K562 (cell line): ENCODE results near the gene DAP. TPM values are rescaled to one million over a fixed set of nuclear protein-coding genes. Genes with fewer than 3 reads are reported as not detected.

ENCODE experiments used
- ATAC-seq: fragments of 200-7000 bp; cut with Tn5 transposase; 3 replicates; pipeline ENCODE4 v1.9.1; 2020; ENCODE audit warnings: moderate library complexity
- BruUV-seq: library from RNA; stranded (reverse); fragments of 400-500 nt; replicated peaks from 2 replicates; lab custom pipeline; 2021; lab: Mats Ljungman, UMichigan
- CTCF ChIA-PET: fragments of 300-600 bp; formaldehyde crosslinking; extraction: SDS; loops from one replicate; lab custom pipeline; 2021; ENCODE audit warnings: low intra/inter-chr PET ratio; lab: Yijun Ruan, JAX
- POLR2A ChIA-PET: fragments of 300-600, 350-650 bp; sonication (Branson Sonifier 250); formaldehyde crosslinking; extraction: SDS; loops from one replicate; lab custom pipeline; 2021; ENCODE audit warnings: antibody characterized with exemption, inconsistent platforms; lab: Yijun Ruan, JAX
- DNase-seq, 4 experiments: peaks; one replicate each; pipeline versions ENCODE4 v3.0.0 to v3.0.0-alpha.2; 2011 to 2018; ENCODE audit warnings: low spot score in 3 of 4, mixed read lengths in 3 of 4; ENCODE audit errors: extremely low read depth in 1 of 4
- FAIRE-seq: peaks from 2 replicates; lab custom pipeline; 2011; peaks lifted over from hg19 to GRCh38; lab: Jason Lieb, UNC
- H2AFZ ChIP-seq: 2 replicates; pipeline ENCODE4 v1.6.0; 2011; ENCODE audit warnings: low read depth, low read length, control low read depth, inconsistent platforms
- H3K27ac ChIP-seq: fragments of 200-600 bp; 3 replicates; pipeline ENCODE4 v1.8.0; 2011; ENCODE audit warnings: low read depth, mild to moderate bottlenecking, control low read depth, inconsistent platforms, low read length, moderate library complexity, mixed read lengths; ENCODE audit errors: extremely low read depth
- H3K27me3 ChIP-seq, 2 experiments: fragments of 300-600 bp in 1 of 2; 2 replicates in 1 of 2; 3 replicates in 1 of 2; pipeline versions ENCODE4 v1.6.0 to v1.8.0; 2011; ENCODE audit warnings: inconsistent platforms in 2 of 2, low read length in 2 of 2, mild to moderate bottlenecking in 1 of 2, mixed read lengths in 1 of 2, moderate library complexity in 1 of 2; ENCODE audit not compliant: control insufficient read depth in 2 of 2, insufficient read depth in 2 of 2
- H3K36me3 ChIP-seq: fragments of 300-600 bp; 3 replicates; pipeline ENCODE4 v1.8.0; 2011; ENCODE audit warnings: mild to moderate bottlenecking, low read length, inconsistent platforms; ENCODE audit not compliant: control insufficient read depth, insufficient read depth
- H3K4me1 ChIP-seq, 2 experiments: fragments of 200-600 bp in 1 of 2; replicated peaks in 1 of 2; 2 replicates in 1 of 2; 3 replicates in 1 of 2; pipeline versions ENCODE4 v1.5.1 to v1.8.0; 2011; ENCODE audit warnings: inconsistent platforms in 2 of 2, low read length in 2 of 2, mild to moderate bottlenecking in 1 of 2, mixed read lengths in 1 of 2, moderate library complexity in 1 of 2; ENCODE audit not compliant: control insufficient read depth in 2 of 2, insufficient read depth in 2 of 2
- H3K4me2 ChIP-seq: 2 replicates; pipeline ENCODE4 v1.6.1; 2011; ENCODE audit warnings: low read length, control low read depth, inconsistent platforms, mixed read lengths; ENCODE audit not compliant: insufficient read depth
- H3K4me3 ChIP-seq: fragments of 200-600 bp; sonication (generic), shearing (Covaris generic); 2 replicates; pipeline ENCODE4 v1.5.1; 2016; ENCODE audit warnings: control low read depth, inconsistent platforms
- H3K79me2 ChIP-seq: fragments of 200-600 bp; 3 replicates; pipeline ENCODE4 v1.8.0; 2011; ENCODE audit warnings: low read length, inconsistent platforms; ENCODE audit not compliant: control insufficient read depth, insufficient read depth
- H3K9ac ChIP-seq, 2 experiments: 2 replicates each; pipeline versions ENCODE4 v1.6.0 to v1.6.1; 2011; ENCODE audit warnings: low read depth in 2 of 2, low read length in 2 of 2, control low read depth in 1 of 2, inconsistent platforms in 1 of 2, mild to moderate bottlenecking in 1 of 2, mixed read lengths in 1 of 2; ENCODE audit not compliant: insufficient read depth in 1 of 2
- H3K9me1 ChIP-seq: one replicate; pipeline ENCODE4 v1.6.0; 2011; ENCODE audit warnings: inconsistent platforms, mild to moderate bottlenecking, low read length, moderate library complexity; ENCODE audit not compliant: control insufficient read depth, insufficient read depth
- H3K9me3 ChIP-seq: replicated peaks from 2 replicates; pipeline ENCODE4 v1.5.1; 2011; ENCODE audit warnings: low read depth, low read length, inconsistent platforms; ENCODE audit not compliant: control insufficient read depth, insufficient read depth
- H4K20me1 ChIP-seq: replicated peaks from 2 replicates; pipeline ENCODE4 v1.6.1; 2011; ENCODE audit warnings: low read length, inconsistent platforms, mixed read lengths; ENCODE audit not compliant: control insufficient read depth, insufficient read depth
- ARID1B ChIP-seq: fragments of 450-650 bp; IDR thresholded peaks from 2 replicates; pipeline ENCODE4 v1.6.1; 2016; ENCODE audit warnings: antibody characterized with exemption, mild to moderate bottlenecking, inconsistent platforms
- C11orf30 ChIP-seq: fragments of 450-650 bp; IDR thresholded peaks from 2 replicates; pipeline ENCODE4 v1.6.1; 2016; ENCODE audit warnings: low read depth, mild to moderate bottlenecking
- CBFA2T3 ChIP-seq: fragments of 450-650 bp; IDR thresholded peaks from 2 replicates; pipeline ENCODE4 v1.6.1; 2017
- CTCFL ChIP-seq: IDR thresholded peaks from 2 replicates; pipeline ENCODE4 v1.6.1; 2011; ENCODE audit warnings: borderline replicate concordance, low read depth, mild to moderate bottlenecking, moderate library complexity, low read length; ENCODE audit not compliant: insufficient read depth, poor library complexity, severe bottlenecking
- E2F1 ChIP-seq: sonication (generic); formaldehyde crosslinking; IDR thresholded peaks from 2 replicates; pipeline ENCODE4 v1.8.1; 2023; ENCODE audit warnings: mild to moderate bottlenecking, missing genetic modification reagents, moderate library complexity
- HDAC1 ChIP-seq, 2 experiments: fragments of 450-650 bp; IDR thresholded peaks; 2 replicates each; pipeline ENCODE4 v1.6.1; 2016 to 2017; ENCODE audit warnings: inconsistent platforms in 1 of 2, mild to moderate bottlenecking in 1 of 2, moderate library complexity in 1 of 2
- KAT2B ChIP-seq: IDR thresholded peaks from one replicate; pipeline ENCODE4 v1.6.1; 2012; ENCODE audit warnings: low read depth, mild to moderate bottlenecking, control low read depth, inconsistent platforms, low read length, moderate library complexity
- NFE2 ChIP-seq: IDR thresholded peaks from 2 replicates; pipeline ENCODE4 v1.6.1; 2014; ENCODE audit warnings: antibody characterized with exemption, low read depth
- RBM22 ChIP-seq: fragments of 200-400 bp; formaldehyde crosslinking; IDR thresholded peaks from 2 replicates; pipeline ENCODE4 v1.6.1; 2018; ENCODE audit warnings: low read length, low read depth; ENCODE audit not compliant: poor library complexity, severe bottlenecking
- SMARCA4 ChIP-seq: fragments of 450-650 bp; IDR thresholded peaks from 2 replicates; pipeline ENCODE4 v1.6.1; 2016
- SMC3 ChIP-seq: conservative IDR thresholded peaks from 2 replicates; pipeline ENCODE4 v1.6.1; 2011; ENCODE audit warnings: low read depth, low read length, improper control_type of control experiment; ENCODE audit not compliant: insufficient read depth
- SREBF1 ChIP-seq: fragments of 150-350 bp; IDR thresholded peaks from 2 replicates; pipeline ENCODE4 v1.6.1; 2014; ENCODE audit warnings: antibody characterized with exemption, low read depth, low read length, borderline replicate concordance
- TEAD2 ChIP-seq: fragments of 450-650 bp; IDR thresholded peaks from 2 replicates; pipeline ENCODE4 v1.6.1; 2016; ENCODE audit warnings: missing genetic modification characterization, control low read depth, missing compliant biosample characterization
- WGBS: fragments of 100-300 bp; shearing (Covaris generic); methylation state at CpG from one replicate; pipeline ENCODE4 v1.1.6; 2016; ENCODE audit warnings: low coverage, mixed read lengths; ENCODE audit not compliant: insufficient coverage; ENCODE audit errors: missing lambda C conversion rate; 5-methylcytosine and 5-hydroxymethylcytosine counted together
- in situ Hi-C: fragments of 300-500 bp; cut with MboI; formaldehyde crosslinking; loops from 4 replicates; pipeline ENCODE4 v1.15.0; 2018; ENCODE audit warnings: inconsistent platforms, mixed read lengths
- intact Hi-C: fragments of 100-400 bp; cut with micrococcal nuclease; formaldehyde crosslinking; loops from 2 replicates; pipeline ENCODE4 v1.14.2; 2022
- polyA plus RNA-seq, 8 experiments: library from polyadenylated mRNA; depleted of rRNA in 4 of 8; stranded (reverse) in 5 of 8; unstranded in 3 of 8; fragments of >200 nt; fragmentation: Nextera tagmentation in 2 of 8; fragmentation: Illumina TruSeq in 1 of 8; extraction: Ambion mirVana in 2 of 8; extraction: Trizol in 1 of 8; gene quantifications; 2 replicates each; pipeline versions ENCODE4 v1.2.1 to v1.2.3, GENCODE V29; 2011 to 2014; ENCODE audit warnings: inconsistent platforms in 1 of 8, missing spikeins in 1 of 8
- total RNA-seq, 7 experiments: library from RNA; depleted of rRNA in 6 of 7; stranded (reverse); fragments of >200 nt in 6 of 7; fragmentation: Illumina TruSeq in 2 of 7; extraction: Trizol in 2 of 7; gene quantifications; 2 replicates each; pipeline versions ENCODE4 v1.2.1 to v1.2.3, GENCODE V29; 2011 to 2021; ENCODE audit warnings: low replicate concordance in 1 of 7
- TF ChIP-seq, protein P1 (sequence below), 3 experiments: IDR thresholded peaks in 2 of 3; conservative IDR thresholded peaks in 1 of 3; 2 replicates each; pipeline ENCODE4 v1.5.1; 2011 to 2012; ENCODE audit warnings: low read length in 3 of 3, mild to moderate bottlenecking in 3 of 3, control low read depth in 2 of 3, improper control_type of control experiment in 1 of 3, inconsistent platforms in 1 of 3, low read depth in 1 of 3, mixed read lengths in 1 of 3, moderate library complexity in 1 of 3; ENCODE audit not compliant: insufficient read depth in 2 of 3

Gene DAP
- total and polyA plus RNA-seq, 9 of the 15 experiments (the other 6 are each of a cell fraction or from before 2014, with no cell fraction given), result 14.1 to 151 (median 34.5) TPM

GRCh38 chr5:10689391-10690081, 71.5 kb downstream of the DAP start:
- Histone ChIP-seq H3K36me3 (peaks cover 54% of the 10 kb centered on the region; the same call in 2 of the 3 replicates), H3K4me2 (no peak overlapping the region), H3K4me3 (no peak overlapping the region), H3K4me1 (peaks cover 6 to 12% of the 10 kb centered on the region in 2 experiments; a peak in 4 of 5 replicates), H3K27ac (no peak overlapping the region; the same call in 2 of the 3 replicates), H3K9ac (0 out of 4 replicates have a peak overlapping the region, but pooled peaks of 1 of the 2 experiments have one; percentile 5), H3K79me2 (peaks cover 23% of the 10 kb centered on the region; the same call in 2 of the 3 replicates), H2AFZ (no peak overlapping the region), H4K20me1 (peaks cover 26% of the 10 kb centered on the region), H3K27me3 (no peaks in the 10 kb centered on the region), H3K9me3 (no peaks in the 10 kb centered on the region), H3K9me1 (peaks cover 9% of the 10 kb centered on the region)
- CTCF ChIA-PET, result interaction anchor here (2.3 kb wide), 1 partner anchor 236 kb away, joined by 21 read pairs; no protein-coding TSS in a partner anchor
- ATAC-seq (peak; percentile 85), FAIRE-seq (peak; percentile 65), DNase-seq (peak; percentile 56 to 71 (median 67))
- intact Hi-C loops, result loop anchor here (1.0 to 10.0 kb wide), 3 partner anchors 237 to 485 kb away; no protein-coding TSS in a partner anchor
- POLR2A ChIA-PET, result interaction anchor here (0.7 to 1.8 kb wide), 5 partner anchors 10 to 88 kb away, joined by 3 to 5 read pairs (median 5); no protein-coding TSS in a partner anchor
- no TSS peak for BruUV-seq
- 69% methylated on average over 11 of the region's 11 CpGs for WGBS
- in situ Hi-C loops, result no loop called here
- TF ChIP-seq CBFA2T3 (0 out of 2 replicates have a peak, but pooled peaks have one; percentile 31), C11orf30 (peak; percentile 98), TEAD2 (tag) (no peak), ARID1B (peak; percentile 48), SMC3 (peak; percentile 56; the same call in 1 of the 2 replicates), NFE2 (peak; percentile 95), SREBF1 (no peak), CTCFL (peak; percentile 40), HDAC1 (IDR thresholded peaks at IDR 0.05) (0 out of 4 replicates have a peak, but pooled peaks of 1 of the 2 experiments have one; percentile 44), KAT2B (no peak), E2F1 (CRISPR knock-in tag) (0 out of 2 replicates have a peak, but pooled peaks have one; percentile 2), RBM22 (no peak), SMARCA4 (peak; percentile 32; the same call in 1 of the 2 replicates)
- TF ChIP-seq, protein P1, sequence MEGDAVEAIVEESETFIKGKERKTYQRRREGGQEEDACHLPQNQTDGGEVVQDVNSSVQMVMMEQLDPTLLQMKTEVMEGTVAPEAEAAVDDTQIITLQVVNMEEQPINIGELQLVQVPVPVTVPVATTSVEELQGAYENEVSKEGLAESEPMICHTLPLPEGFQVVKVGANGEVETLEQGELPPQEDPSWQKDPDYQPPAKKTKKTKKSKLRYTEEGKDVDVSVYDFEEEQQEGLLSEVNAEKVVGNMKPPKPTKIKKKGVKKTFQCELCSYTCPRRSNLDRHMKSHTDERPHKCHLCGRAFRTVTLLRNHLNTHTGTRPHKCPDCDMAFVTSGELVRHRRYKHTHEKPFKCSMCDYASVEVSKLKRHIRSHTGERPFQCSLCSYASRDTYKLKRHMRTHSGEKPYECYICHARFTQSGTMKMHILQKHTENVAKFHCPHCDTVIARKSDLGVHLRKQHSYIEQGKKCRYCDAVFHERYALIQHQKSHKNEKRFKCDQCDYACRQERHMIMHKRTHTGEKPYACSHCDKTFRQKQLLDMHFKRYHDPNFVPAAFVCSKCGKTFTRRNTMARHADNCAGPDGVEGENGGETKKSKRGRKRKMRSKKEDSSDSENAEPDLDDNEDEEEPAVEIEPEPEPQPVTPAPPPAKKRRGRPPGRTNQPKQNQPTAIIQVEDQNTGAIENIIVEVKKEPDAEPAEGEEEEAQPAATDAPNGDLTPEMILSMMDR (IDR thresholded peaks at IDR 0.05 in 2 of 3, conservative IDR thresholded peaks at IDR 0.05 in 1 of 3; ENCODE audit: insufficient read depth in 2 of 3, low read depth in 1 of 3, low read length in 3 of 3), result peak; percentile 72 to 75 (median 73)
